ENCODE measurements around the gene ESRRG.

DNA sequence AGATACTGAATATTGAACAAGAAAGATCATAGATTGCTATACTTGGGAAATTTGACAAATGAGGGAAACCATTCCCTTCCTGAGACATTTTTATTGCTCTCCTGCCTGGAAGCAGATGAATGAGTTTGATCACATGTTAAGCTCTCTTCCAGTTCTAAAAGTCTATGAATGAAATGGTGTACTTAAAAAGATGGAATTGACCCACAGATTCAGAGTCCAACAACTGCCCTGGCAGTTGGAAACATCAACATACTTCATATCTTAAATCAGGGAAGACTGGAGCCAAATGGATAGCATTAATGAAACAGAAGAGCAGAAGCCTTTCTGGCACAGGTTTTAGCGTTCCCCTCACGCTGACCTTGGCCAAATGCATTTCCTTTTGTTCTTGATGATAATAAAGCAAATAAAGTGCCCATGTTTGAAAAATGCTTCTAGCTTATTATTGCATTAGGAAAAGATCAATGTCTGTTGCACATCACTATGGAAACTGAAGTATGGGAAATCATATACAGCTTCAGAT, 142.6 kb downstream of the ESRRG start:
- TF ChIP-seq POLR2A (IDR thresholded peaks at IDR 0.05), result no peak
- TF ChIP-seq, protein P1, sequence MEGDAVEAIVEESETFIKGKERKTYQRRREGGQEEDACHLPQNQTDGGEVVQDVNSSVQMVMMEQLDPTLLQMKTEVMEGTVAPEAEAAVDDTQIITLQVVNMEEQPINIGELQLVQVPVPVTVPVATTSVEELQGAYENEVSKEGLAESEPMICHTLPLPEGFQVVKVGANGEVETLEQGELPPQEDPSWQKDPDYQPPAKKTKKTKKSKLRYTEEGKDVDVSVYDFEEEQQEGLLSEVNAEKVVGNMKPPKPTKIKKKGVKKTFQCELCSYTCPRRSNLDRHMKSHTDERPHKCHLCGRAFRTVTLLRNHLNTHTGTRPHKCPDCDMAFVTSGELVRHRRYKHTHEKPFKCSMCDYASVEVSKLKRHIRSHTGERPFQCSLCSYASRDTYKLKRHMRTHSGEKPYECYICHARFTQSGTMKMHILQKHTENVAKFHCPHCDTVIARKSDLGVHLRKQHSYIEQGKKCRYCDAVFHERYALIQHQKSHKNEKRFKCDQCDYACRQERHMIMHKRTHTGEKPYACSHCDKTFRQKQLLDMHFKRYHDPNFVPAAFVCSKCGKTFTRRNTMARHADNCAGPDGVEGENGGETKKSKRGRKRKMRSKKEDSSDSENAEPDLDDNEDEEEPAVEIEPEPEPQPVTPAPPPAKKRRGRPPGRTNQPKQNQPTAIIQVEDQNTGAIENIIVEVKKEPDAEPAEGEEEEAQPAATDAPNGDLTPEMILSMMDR (IDR thresholded peaks at IDR 0.05), result no peak
- no peak for TF ChIP-seq POLR2AphosphoS5 (IDR thresholded peaks at IDR 0.05)
